Adrenal gland (tissue), 5 donors: ENCODE measurements around the gene TMEM151A.

Experiments
- POLR2A ChIP-seq, 2 donors: fragments of 450-650 bp; IDR thresholded peaks; one replicate each; pipeline ENCODE4 v1.6.1; 2017; ENCODE audit warnings: antibody characterized with exemption in 2 of 2, mild to moderate bottlenecking in 2 of 2, moderate library complexity in 1 of 2
- TF ChIP-seq, protein P1 (sequence below), 6 experiments: fragments of 450-650 bp in 4 of 6; fragments of 200-600 bp in 2 of 6; sonication (generic) in 1 of 6; IDR thresholded peaks; 1 replicate in 5 of 6; 2 replicates in 1 of 6; pipeline versions ENCODE4 v1.5.1 to v1.8.0; 2016 to 2021; ENCODE audit warnings: antibody characterized with exemption in 6 of 6, mild to moderate bottlenecking in 2 of 6, moderate library complexity in 1 of 6
- donor health status: DM: no; HTN: no; CAD: no.

- TF ChIP-seq, protein P1, sequence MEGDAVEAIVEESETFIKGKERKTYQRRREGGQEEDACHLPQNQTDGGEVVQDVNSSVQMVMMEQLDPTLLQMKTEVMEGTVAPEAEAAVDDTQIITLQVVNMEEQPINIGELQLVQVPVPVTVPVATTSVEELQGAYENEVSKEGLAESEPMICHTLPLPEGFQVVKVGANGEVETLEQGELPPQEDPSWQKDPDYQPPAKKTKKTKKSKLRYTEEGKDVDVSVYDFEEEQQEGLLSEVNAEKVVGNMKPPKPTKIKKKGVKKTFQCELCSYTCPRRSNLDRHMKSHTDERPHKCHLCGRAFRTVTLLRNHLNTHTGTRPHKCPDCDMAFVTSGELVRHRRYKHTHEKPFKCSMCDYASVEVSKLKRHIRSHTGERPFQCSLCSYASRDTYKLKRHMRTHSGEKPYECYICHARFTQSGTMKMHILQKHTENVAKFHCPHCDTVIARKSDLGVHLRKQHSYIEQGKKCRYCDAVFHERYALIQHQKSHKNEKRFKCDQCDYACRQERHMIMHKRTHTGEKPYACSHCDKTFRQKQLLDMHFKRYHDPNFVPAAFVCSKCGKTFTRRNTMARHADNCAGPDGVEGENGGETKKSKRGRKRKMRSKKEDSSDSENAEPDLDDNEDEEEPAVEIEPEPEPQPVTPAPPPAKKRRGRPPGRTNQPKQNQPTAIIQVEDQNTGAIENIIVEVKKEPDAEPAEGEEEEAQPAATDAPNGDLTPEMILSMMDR (IDR thresholded peaks at IDR 0.05), result no peak
- TF ChIP-seq POLR2A (IDR thresholded peaks at IDR 0.05), result no peak
Measured at GRCh38 chr11:66274219-66274618, 17.5 kb upstream of the TMEM151A start.
